Right atrium auricular region (tissue), 2 donors: ENCODE data around the gene PMEPA1. TPM values are rescaled to one million over a fixed set of nuclear protein-coding genes. Genes with fewer than 3 reads are reported as not detected.

Experiments
- DNase-seq: peaks from one replicate; pipeline ENCODE4 v3.0.0-alpha.2; 2019; ENCODE audit warnings: low spot score
- H3K27ac ChIP-seq, 2 donors: fragments of 200-600 bp; sonication (generic); 1 replicate in 1 of 2; 2 replicates in 1 of 2; pipeline ENCODE4 v1.5.1; 2016 to 2019
- H3K27me3 ChIP-seq, 2 donors: fragments of 200-600 bp; sonication (generic); one replicate each; pipeline versions ENCODE4 v1.5.1 to v1.6.0; 2017 to 2019
- H3K36me3 ChIP-seq: fragments of 200-600 bp; sonication (generic); one replicate; pipeline ENCODE4 v1.5.1; 2016
- H3K4me1 ChIP-seq, 2 donors: fragments of 200-600 bp; sonication (generic); one replicate each; pipeline versions ENCODE4 v1.5.1 to v1.6.0; 2017 to 2019
- H3K4me3 ChIP-seq, 2 donors: fragments of 200-600 bp; sonication (generic); 1 replicate in 1 of 2; 2 replicates in 1 of 2; pipeline ENCODE4 v1.5.1; 2017 to 2019; ENCODE audit warnings: mild to moderate bottlenecking in 1 of 2, moderate library complexity in 1 of 2
- H3K9me3 ChIP-seq, 2 donors: fragments of 200-600 bp; sonication (generic); one replicate each; pipeline ENCODE4 v1.5.1; 2019
- CTCF ChIP-seq, 2 donors: fragments of 200-600 bp; sonication (generic); IDR thresholded peaks; one replicate each; pipeline ENCODE4 v1.5.1; 2019; ENCODE audit warnings: antibody characterized with exemption in 2 of 2
- total RNA-seq, 2 donors: library from RNA; depleted of rRNA; stranded (reverse); fragments of >200 nt; gene quantifications; one replicate each; pipeline ENCODE4 v1.1.0, GENCODE V29; 2016

PMEPA1 gene
- total RNA-seq, 2 donors from 2014 or later: 12.5 to 16.7 TPM

GRCh38 chr20:57736738-57737347 lies 27.0 kb upstream of the PMEPA1 start:
- Histone ChIP-seq H3K36me3 (no peaks in the 10 kb centered on the region), H3K27me3 (no peaks in the 10 kb centered on the region), H3K4me1 (no peaks in the 10 kb centered on the region), H3K9me3 (no peaks in the 10 kb centered on the region), H3K4me3 (no peak overlapping the region), H3K27ac (no peak overlapping the region)
- TF ChIP-seq CTCF (IDR thresholded peaks at IDR 0.05): no peak
- no peak for DNase-seq

GRCh38 chr20:57735831-57736737 lies 26.3 kb upstream of the PMEPA1 start:
- no peaks in the 10 kb centered on the region for H3K36me3 ChIP-seq
- no peak overlapping the region for H3K4me3 ChIP-seq
- no peak overlapping the region for H3K27ac ChIP-seq
- no peaks in the 10 kb centered on the region for H3K27me3 ChIP-seq
- H3K9me3 ChIP-seq: no peaks in the 10 kb centered on the region
- peaks cover 0 to under 1% of the 10 kb centered on the region in 2 donors for H3K4me1 ChIP-seq
- TF ChIP-seq CTCF (IDR thresholded peaks at IDR 0.05): no peak
- no peak for DNase-seq

GRCh38 chr20:57734754-57735153 lies 24.9 kb upstream of the PMEPA1 start:
- TF ChIP-seq CTCF (IDR thresholded peaks at IDR 0.05): no peak
- no peaks in the 10 kb centered on the region for H3K27me3 ChIP-seq
- H3K4me3 ChIP-seq: no peak overlapping the region

GRCh38 chr20:57732226-57732625 lies 22.4 kb upstream of the PMEPA1 start:
- TF ChIP-seq CTCF (IDR thresholded peaks at IDR 0.05): no peak
- no peak overlapping the region for H3K4me3 ChIP-seq
- H3K9me3 ChIP-seq: no peaks in the 10 kb centered on the region
- DNase-seq: no peak
- no peaks in the 10 kb centered on the region for H3K27me3 ChIP-seq
- no peaks in the 10 kb centered on the region for H3K36me3 ChIP-seq
- H3K4me1 ChIP-seq: peaks cover 0 to 12% of the 10 kb centered on the region in 2 donors
- H3K27ac ChIP-seq: no peak overlapping the region

More at GRCh38 chr20:57734754-57735153, 24.9 kb upstream of the PMEPA1 start:
- Histone ChIP-seq H3K4me1 (peaks cover 0 to 12% of the 10 kb centered on the region in 2 donors), H3K36me3 (no peaks in the 10 kb centered on the region), H3K27ac (no peak overlapping the region), H3K9me3 (no peaks in the 10 kb centered on the region)
- no peak for DNase-seq

GRCh38 chr20:57728762-57729161 lies 18.9 kb upstream of the PMEPA1 start:
- H3K9me3 ChIP-seq: no peaks in the 10 kb centered on the region
- H3K4me1 ChIP-seq: peaks cover 0 to 12% of the 10 kb centered on the region in 2 donors
- H3K36me3 ChIP-seq: no peaks in the 10 kb centered on the region
- TF ChIP-seq CTCF (IDR thresholded peaks at IDR 0.05): no peak
- no peak for DNase-seq
- H3K27ac ChIP-seq: no peak overlapping the region
- no peaks in the 10 kb centered on the region for H3K27me3 ChIP-seq
- H3K4me3 ChIP-seq: no peak overlapping the region
